GM20000 (cell line): Measurements from ENCODE around the gene AGMO.

Experiments
- DNase-seq: peaks from one replicate; pipeline ENCODE4 v3.0.0; 2012; ENCODE audit warnings: low spot score
- TF ChIP-seq, protein P1 (sequence below): IDR thresholded peaks from 2 replicates; pipeline ENCODE4 v1.5.1; 2012; ENCODE audit warnings: mild to moderate bottlenecking, control low read depth; ENCODE audit errors: extremely low read depth, missing control alignments

The AGMO gene

DNA sequence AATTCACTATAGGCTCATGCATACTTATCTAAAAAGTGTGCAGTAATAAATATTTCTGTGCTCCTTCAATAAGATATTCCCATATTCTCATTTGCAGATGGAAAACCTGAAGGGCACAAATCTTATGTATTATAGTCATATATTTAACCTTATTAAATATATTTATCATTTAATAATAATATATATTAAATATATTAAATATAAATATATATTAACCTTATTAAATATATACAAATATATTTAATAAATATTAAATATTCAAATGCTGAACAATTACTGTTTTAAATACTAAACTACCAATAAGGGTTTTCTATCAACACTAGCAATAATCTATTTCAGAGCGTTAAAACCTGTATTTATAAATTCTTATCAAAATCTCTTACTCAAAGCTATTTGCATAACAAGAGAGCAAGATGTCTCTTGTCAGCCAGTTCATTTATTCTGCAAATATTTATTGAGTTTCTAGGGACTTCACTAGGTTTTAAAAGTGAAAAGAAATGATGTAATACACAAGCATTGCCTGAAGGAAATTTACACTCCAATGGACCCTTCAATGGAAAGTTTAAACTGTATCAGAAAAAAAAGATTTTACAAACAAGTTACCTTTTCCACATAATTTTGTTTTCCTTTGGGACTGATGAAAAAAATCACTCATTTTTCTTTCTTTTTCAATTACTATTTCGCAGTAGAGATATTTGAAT lies 159.2 kb downstream of the AGMO start:
- no peak for DNase-seq
- TF ChIP-seq, protein P1, sequence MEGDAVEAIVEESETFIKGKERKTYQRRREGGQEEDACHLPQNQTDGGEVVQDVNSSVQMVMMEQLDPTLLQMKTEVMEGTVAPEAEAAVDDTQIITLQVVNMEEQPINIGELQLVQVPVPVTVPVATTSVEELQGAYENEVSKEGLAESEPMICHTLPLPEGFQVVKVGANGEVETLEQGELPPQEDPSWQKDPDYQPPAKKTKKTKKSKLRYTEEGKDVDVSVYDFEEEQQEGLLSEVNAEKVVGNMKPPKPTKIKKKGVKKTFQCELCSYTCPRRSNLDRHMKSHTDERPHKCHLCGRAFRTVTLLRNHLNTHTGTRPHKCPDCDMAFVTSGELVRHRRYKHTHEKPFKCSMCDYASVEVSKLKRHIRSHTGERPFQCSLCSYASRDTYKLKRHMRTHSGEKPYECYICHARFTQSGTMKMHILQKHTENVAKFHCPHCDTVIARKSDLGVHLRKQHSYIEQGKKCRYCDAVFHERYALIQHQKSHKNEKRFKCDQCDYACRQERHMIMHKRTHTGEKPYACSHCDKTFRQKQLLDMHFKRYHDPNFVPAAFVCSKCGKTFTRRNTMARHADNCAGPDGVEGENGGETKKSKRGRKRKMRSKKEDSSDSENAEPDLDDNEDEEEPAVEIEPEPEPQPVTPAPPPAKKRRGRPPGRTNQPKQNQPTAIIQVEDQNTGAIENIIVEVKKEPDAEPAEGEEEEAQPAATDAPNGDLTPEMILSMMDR, result no peak

DNA sequence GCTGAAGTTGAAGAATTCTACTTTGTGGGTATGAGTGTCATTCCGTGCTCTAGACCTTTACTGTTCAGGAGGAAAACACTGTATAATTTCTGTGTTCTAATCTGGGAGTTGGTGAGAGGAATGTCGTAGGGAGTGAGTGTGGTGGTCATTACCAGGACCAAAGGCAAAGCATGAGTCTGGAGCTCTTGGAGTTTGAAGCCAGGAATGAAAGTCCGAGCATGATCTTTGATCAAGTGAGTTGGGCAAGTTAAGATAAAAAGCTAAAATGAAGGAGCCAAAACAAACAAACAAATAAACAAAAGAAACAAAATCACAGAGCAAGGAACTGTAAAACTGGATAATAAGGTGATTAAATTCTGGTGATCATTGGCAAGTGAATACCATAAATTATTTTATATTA lies 161.4 kb downstream of the AGMO start:
- DNase-seq, result no peak
- TF ChIP-seq, protein P1, result no peak

DNA sequence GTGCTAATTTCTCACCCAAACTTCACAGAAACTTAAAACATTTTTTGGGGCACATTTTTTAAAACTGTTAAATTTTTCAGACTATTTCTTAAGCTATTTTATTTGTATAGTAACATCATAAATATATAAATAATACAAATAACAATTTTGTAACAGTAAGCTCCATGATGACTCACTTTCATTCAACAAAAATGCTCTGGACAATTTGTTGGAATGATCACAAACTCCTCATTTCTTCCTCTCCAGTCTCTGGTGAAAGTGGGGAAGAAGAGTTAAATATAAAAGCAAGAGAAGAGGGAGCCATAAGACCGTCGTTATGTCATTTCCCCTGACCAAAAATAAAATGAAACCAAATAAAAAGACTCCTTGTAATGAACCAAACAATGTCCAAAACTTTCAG lies 162.4 kb downstream of the AGMO start:
- TF ChIP-seq, protein P1, result no peak
- no peak for DNase-seq

DNA sequence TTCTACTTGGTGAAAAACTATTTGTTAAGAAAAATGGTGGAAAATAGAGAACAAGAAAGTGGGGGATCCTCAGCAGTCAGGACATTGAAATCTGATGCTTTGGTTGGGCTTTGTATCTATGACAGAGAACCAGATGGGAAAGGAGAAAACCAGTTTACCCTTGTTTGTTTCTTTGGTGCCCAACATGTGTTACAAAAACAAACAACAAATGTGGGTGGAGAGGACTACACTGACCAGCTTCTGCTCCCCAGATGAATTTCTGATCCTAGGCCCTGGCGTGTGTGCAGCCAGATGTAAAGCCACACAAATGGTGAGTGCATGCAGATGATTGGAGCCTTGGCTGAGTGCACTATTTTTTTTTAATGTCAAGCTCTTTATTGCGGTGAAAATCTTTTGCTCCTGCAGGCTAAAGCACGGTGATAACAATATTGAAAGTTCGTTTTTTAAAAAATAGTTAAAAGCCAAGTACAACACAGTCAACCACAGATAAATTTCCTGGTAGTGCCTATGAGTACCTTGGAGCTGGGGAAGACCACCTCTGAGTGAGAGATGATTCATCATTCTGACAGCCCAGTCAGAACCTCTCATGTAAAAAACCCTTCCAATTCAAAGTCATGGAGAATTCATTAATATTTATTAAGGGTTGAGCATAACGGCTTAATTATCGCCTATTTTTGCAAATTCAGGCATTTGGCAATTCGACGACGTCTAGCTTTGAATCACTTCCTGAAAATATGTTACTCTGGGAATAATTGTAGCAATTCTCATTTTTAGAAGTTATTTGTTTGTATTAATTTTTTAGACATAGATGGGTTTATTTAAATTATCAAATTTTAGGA lies 163.7 kb downstream of the AGMO start:
- TF ChIP-seq, protein P1, result no peak

DNA sequence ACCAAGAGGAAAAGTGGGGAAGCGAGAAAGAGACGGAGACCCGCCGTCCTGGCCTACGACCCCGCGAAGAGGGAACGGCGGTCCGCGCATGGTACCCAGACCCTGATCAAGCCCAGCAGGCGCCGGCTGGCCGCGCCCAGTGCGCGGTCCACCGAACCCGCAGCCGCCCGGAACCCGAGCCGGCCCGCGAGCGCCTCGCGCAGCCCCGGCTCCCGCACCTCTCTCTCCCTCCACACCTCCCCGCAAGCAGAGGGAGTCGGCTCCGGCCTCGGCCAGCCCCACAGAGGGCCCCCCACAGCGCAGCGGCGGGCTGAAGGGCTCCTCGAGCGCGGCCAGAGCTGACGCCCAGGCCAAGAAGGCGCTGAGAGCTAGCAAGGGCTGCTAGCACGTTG lies 164.7 kb downstream of the AGMO start:
- no peak for DNase-seq
- TF ChIP-seq, protein P1, result no peak

More for the DNA sequence above, 163.7 kb downstream of the AGMO start:
- DNase-seq, result no peak

DNA sequence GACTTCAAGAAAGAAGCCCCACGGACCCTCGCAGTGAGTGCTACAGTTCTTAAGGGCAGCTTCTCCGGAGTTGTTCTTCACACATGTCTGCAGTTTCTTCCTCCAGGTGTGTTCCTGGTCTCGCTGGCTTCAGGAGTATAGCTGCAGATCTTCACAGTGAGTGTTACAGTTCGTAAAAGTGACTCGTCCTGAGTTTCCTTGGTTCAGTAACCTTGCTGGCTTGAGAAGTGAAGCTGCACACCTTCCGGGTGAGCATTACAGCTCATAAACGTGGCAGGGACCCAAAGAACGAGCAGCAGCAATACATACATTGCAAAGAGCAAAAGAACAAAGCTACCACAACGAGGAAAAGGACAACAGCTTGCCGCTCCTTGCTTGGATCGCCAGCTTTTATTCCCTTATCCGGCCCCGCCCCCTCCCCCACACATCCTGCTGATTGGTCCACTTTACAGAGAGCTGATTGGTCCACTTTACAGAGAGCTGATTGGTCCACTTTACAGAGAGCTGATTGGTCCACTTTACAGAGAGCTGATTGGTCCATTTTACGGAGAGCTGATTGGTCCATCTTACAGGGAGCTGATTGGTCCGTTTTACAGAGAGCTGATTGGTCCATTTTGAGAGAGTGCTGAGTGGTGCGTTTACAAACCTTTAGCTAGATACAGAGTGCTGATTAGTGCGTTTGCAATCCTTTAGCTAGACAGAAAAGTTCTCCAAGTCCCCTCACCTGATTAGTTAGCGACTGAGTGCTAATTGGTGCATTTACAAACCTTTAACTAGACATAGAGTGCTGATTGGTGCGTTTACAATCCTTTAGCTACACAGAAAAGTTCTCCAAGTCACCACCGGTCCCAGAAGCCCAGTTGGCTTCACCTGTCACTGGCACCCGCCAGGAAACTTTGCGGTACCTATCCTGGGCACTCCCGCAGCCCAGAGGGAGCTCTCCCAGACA lies 165.3 kb downstream of the AGMO start:
- TF ChIP-seq, protein P1, result no peak
- no peak for DNase-seq
